Kidney epithelial cell (primary cell): ENCODE results near the gene YAP1. TPM values are rescaled to one million over a fixed set of nuclear protein-coding genes. Genes with fewer than 3 reads are reported as not detected.

ENCODE experiments used
- DNase-seq: peaks from one replicate; pipeline ENCODE4 v3.0.0-alpha.2; 2010; ENCODE audit warnings: low read depth
- H3K27me3 ChIP-seq: 2 replicates; pipeline ENCODE4 v1.6.0; 2011; ENCODE audit warnings: low read length; ENCODE audit not compliant: control insufficient read depth, insufficient read depth
- H3K36me3 ChIP-seq: 2 replicates; pipeline ENCODE4 v1.5.1; 2011; ENCODE audit warnings: low read length; ENCODE audit not compliant: control insufficient read depth, insufficient read depth
- H3K4me3 ChIP-seq: 2 replicates; pipeline ENCODE4 v1.5.1; 2011; ENCODE audit warnings: low read depth, mild to moderate bottlenecking, control low read depth, low read length
- CTCF ChIP-seq: IDR thresholded peaks from 2 replicates; pipeline ENCODE4 v1.5.1; 2011; ENCODE audit warnings: mild to moderate bottlenecking, moderate library complexity, low read length, control low read depth, inconsistent platforms; ENCODE audit not compliant: insufficient read depth, poor library complexity, severe bottlenecking
- total RNA-seq: library from RNA; depleted of rRNA; stranded (reverse); fragments of >200 nt; gene quantifications from 2 replicates; pipeline ENCODE4 v1.2.3, GENCODE V29; 2015

YAP1 gene
- total RNA-seq, 1 donor from 2014 or later, result 94.4 TPM

GRCh38 chr11:102251423-102251822 is 141.2 kb downstream of the YAP1 start:
- no peak for TF ChIP-seq CTCF
- Histone ChIP-seq H3K4me3 (no peak overlapping the region), H3K27me3 (no peaks in the 10 kb centered on the region), H3K36me3 (no peaks in the 10 kb centered on the region)
- no peak for DNase-seq

GRCh38 chr11:102252339-102252891 is 142.2 kb downstream of the YAP1 start:
- DNase-seq, result no peak
- no peak overlapping the region for H3K4me3 ChIP-seq
- H3K36me3 ChIP-seq, result no peaks in the 10 kb centered on the region
- no peak for TF ChIP-seq CTCF
- no peaks in the 10 kb centered on the region for H3K27me3 ChIP-seq

- Histone ChIP-seq H3K36me3 (no peaks in the 10 kb centered on the region), H3K27me3 (no peaks in the 10 kb centered on the region), H3K4me3 (no peak overlapping the region)
- DNase-seq, result no peak
- TF ChIP-seq CTCF, result no peak
These were observed 142.9 kb downstream of the YAP1 start for GRCh38 chr11:102253020-102253715.

GRCh38 chr11:102254047-102254446 is 143.8 kb downstream of the YAP1 start:
- no peaks in the 10 kb centered on the region for H3K36me3 ChIP-seq
- peak; percentile 25 for TF ChIP-seq CTCF
- no peak for DNase-seq
- no peaks in the 10 kb centered on the region for H3K27me3 ChIP-seq
- no peak overlapping the region for H3K4me3 ChIP-seq

GRCh38 chr11:102256251-102256650 is 146.0 kb downstream of the YAP1 start:
- Histone ChIP-seq H3K27me3 (no peaks in the 10 kb centered on the region), H3K36me3 (no peaks in the 10 kb centered on the region), H3K4me3 (no peak overlapping the region)
- TF ChIP-seq CTCF, result no peak
- no peak for DNase-seq

- no peak for DNase-seq
- no peak overlapping the region for H3K4me3 ChIP-seq
- no peaks in the 10 kb centered on the region for H3K36me3 ChIP-seq
- TF ChIP-seq CTCF, result no peak
- H3K27me3 ChIP-seq, result no peaks in the 10 kb centered on the region
These were observed 150.0 kb downstream of the YAP1 start for GRCh38 chr11:102260241-102260640.
